Stimulated activated CD4-positive, alpha-beta T cell treated with anti-CD3 and anti-CD28 coated beads, Interleukin-4, amount 100 ng/mL, for 24 hours (primary cell): Measurements from ENCODE around the gene AACS.

ENCODE experiments used
- DNase-seq: peaks from one replicate; pipeline ENCODE4 v3.0.0-alpha.2; 2020

Gene AACS

DNA sequence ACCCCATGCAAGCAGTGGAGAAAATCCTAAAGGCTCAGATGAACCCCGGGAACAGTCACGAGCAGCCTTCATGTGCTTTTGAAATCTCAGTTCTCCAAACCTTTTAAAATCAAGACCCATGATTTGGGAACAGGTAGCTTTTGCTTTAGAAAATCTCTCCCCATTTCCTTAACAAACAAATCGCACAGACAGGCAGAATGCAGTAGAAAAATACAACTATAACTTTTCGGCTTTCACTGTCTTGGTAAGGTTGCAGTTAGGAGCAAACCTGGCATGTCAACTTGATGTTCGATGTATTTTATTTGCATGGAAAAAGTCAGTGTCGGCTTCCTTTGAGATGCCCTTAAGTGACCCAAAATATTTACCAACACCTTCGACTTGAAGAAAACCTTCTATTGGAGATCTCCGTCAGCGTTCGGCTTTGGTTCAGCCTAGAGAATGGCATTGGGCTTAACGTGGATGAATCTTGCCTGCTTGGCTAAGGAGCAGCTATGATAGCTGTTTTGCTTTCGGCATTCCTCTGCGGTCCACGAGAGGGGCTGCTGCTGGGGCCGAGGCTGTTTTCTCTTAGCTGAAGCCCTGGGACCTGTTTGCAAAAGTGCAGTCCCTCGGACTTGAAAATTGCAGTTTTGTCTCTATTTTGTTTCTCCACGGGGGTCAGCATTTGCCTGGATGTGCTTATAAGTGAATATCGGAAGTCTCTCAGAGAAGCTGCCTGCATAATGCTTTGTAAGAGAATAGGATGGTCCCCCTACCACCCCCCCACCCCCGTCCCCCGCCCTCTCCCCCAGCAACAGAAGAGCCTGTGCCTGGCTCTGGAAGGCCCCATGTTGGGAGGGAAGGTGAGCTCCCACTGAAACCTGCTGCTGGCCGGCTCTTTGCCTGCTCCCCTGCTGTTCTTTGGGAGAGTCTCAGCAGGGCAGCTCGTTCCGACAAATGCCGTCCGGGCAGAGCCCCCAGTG, 122.8 kb downstream of the AACS start:
- DNase-seq, result no peak

DNA sequence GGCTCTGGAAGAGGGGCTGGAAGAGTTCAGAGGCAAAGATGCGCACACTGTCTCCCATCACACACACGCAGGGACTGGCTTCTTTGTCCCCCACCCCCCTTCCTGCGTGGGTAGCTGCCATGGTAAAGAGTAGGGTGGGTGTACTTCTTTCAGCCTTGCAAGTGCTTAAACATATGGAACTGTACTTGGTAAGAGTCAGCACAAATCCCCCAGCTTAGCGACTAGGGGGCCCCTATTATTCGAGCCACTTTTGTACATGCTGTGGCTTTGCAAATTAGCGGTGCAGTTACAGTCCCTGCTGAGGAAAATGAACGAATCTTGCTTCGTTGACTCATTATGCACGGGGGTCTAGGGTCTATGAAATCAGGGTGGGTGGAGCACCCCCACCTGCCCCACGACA, 123.8 kb downstream of the AACS start:
- DNase-seq, result no peak

DNA sequence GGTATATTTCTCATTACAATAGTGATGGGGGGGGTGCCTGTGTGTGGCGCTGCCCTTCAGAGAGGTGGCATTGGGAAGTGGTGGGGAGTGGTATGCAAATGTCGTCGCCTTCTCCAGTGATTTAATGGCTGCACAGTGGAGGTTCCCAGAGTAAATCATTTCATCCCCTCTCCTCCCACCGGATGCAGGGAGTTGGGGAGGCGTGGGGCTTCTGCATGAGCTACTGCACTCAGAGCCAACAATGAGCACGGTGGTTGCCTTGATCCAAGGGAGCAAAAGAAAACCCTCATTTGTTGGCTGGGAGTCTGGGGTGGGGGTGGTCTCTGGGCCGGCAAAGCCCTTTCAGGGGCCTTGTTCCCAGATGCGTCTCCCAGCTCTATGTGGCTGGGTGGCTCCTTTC, 124.3 kb downstream of the AACS start:
- DNase-seq, result no peak

DNA sequence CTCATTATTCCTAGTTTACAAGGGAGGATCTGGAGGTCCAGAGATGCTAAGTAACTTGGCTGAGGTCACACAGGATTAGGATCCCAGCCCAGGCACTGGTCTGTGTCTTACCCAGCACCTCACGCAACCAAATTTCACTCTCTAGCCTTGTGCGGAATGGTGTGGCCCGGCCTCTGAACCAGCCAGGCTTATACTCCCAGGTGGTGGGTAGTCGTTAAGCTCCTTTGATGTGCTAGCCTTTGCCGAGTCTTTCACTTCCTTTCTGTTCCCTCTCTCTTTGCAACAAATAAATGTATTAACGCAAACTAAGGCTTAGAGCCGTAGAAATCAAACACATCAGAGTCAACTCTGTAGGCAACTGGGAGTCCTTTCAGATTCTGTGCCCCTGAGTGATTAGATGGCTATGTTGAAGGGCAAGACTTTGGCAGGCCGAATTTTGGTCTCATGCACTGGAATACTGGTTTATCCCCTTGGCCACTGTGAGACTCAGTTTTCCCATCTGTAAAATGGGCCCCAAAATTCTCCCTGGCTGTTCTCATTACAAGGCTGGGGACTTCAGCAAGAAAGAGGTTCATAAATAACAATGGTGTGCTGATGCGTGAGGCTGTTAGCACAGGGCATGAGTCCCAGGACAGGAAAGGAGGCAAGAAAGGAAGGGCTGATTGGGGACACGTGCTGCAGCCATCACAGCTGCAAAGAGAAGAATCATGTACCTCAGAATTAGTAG, 126.3 kb downstream of the AACS start:
- DNase-seq, result no peak

DNA sequence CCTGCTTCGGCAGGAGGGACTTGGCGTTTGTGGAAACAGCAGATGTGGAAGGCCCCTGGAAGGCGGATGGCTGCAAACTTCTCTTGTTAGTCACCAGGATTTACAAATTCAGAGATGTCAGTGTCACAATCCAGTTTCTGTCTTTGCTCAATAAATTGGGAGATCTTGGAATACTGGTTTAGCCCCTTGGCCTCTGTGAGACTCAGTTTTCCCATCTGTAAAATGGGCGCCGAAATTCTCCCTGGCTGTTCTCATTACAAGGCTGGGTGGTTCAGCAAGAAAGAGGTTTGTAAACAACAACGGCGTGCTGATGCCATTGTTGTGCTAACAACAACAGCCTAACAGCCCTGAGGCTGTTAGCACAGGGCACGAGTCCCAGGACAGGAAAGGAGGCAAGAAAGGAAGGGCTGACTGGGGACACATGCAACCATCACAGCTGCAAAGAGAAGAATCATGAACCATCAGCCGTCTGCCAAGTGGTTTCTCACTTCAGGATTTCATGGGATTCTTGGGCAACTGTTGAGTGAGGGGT, 127.5 kb downstream of the AACS start:
- no peak for DNase-seq
